Esophagus (tissue), 2 donors: ENCODE results near the gene CPNE1. TPM values are rescaled to one million over a fixed set of nuclear protein-coding genes. Genes with fewer than 3 reads are reported as not detected.
A peak's percentile ranks its signal among the peaks of the same experiment; 100 is the strongest.
"Not testable (repeated sequence)": the region's sequence is repeated elsewhere in the genome, so short reads cannot be mapped to it uniquely, and the experiment has no call there.

Experiments used
- H3K27ac ChIP-seq, 2 donors: one replicate each; pipeline ENCODE4 v1.5.1; 2013; ENCODE audit warnings: low read depth in 2 of 2, mild to moderate bottlenecking in 2 of 2, inconsistent platforms in 1 of 2, low read length in 1 of 2, moderate library complexity in 1 of 2
- H3K27me3 ChIP-seq, 2 donors: one replicate each; pipeline ENCODE4 v1.6.1; 2013; ENCODE audit warnings: low read length in 2 of 2, control low read depth in 1 of 2, mild to moderate bottlenecking in 1 of 2; ENCODE audit not compliant: insufficient read depth in 2 of 2, control insufficient read depth in 1 of 2
- H3K36me3 ChIP-seq, 2 donors: one replicate each; pipeline ENCODE4 v1.6.1; 2013; ENCODE audit warnings: low read length in 1 of 2; ENCODE audit not compliant: control insufficient read depth in 2 of 2, insufficient read depth in 2 of 2
- H3K4me1 ChIP-seq, 2 donors: one replicate each; pipeline ENCODE4 v1.6.1; 2013; ENCODE audit warnings: low read length in 1 of 2; ENCODE audit not compliant: control insufficient read depth in 2 of 2, insufficient read depth in 2 of 2
- H3K4me3 ChIP-seq, 2 donors: one replicate each; pipeline ENCODE4 v1.5.1; 2013; ENCODE audit warnings: low read length in 2 of 2, mild to moderate bottlenecking in 2 of 2, low read depth in 1 of 2, moderate library complexity in 1 of 2
- H3K9me3 ChIP-seq, 2 donors: one replicate each; pipeline ENCODE4 v1.6.1; 2013; ENCODE audit warnings: mild to moderate bottlenecking in 2 of 2, low read depth in 1 of 2, low read length in 1 of 2, moderate library complexity in 1 of 2; ENCODE audit not compliant: control insufficient read depth in 2 of 2, insufficient read depth in 1 of 2
- WGBS, 2 donors: extraction: QIAGEN DNeasy Blood & Tissue Kit; methylation state at CpG; one replicate each; pipeline ENCODE4 v1.1.7; 2013; 5-methylcytosine and 5-hydroxymethylcytosine counted together
- polyA plus RNA-seq, 2 donors: library from polyadenylated mRNA; stranded (reverse); fragments of 200-250 nt; gene quantifications; one replicate each; pipeline ENCODE4 v1.2.3, GENCODE V29; 2013
- donor health status: healthy with polysubstance abuse.
- donor health status: Bipolar disorder and iron deficiency.

The CPNE1 gene
- polyA plus RNA-seq, 2 donors = 88.9 to 119 TPM

DNA sequence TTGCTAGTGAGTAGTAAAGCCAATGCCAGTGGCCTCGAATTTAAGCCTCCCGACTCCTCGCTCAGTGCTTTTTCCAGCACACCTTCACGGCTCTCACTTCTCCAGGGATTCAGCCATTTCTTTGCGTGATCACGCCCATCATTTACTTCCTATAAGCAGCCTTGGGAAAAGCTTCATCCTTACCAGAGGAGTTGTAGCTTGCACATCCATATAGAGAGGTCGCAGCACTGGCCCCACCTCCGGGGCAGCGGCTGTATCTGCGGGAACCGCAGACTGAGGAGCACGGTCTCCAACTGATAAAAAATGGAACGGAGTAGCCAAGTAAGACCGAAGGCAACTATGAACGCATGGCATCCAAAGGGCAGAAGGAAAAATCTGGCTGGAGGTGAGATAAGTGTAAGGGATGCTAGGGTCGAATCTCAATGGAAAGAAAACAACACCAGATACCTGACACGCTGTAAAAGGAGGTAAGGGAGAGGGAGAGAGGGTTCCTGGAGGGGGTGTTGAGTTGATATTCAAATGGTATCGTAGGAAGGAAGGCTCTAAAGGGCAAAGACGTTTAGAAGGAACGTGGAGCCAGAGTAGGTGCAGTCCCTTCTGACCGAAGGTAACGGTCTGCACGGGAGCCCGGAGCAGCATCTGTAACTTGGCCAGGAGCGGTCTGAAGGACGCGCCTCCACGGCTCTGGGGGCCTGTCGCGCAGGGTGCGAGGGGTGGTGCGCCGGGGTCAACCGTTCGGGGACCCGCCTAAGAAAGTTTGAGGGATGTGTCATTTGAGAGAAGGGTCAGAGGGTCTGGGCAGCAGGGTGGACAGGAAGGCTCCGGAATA is 33.8 kb upstream of the CPNE1 start:
- peaks cover 4 to 9% of the 10 kb centered on the region in 2 donors for H3K4me1 ChIP-seq
- peak overlapping the region; percentile 75 to 96 for H3K4me3 ChIP-seq
- peak overlapping the region; percentile 94 to 98 for H3K27ac ChIP-seq
- H3K9me3 ChIP-seq = peaks cover 0 to 2% of the 10 kb centered on the region in 2 donors
- H3K27me3 ChIP-seq = no peaks in the 10 kb centered on the region
- peaks cover 4 to 12% of the 10 kb centered on the region in 2 donors for H3K36me3 ChIP-seq
- WGBS, 2 donors = 4 to 5% methylated on average over 37 of the region's 37 CpGs

GRCh38 chr20:35697696-35698297 is 33.1 kb upstream of the CPNE1 start:
- Histone ChIP-seq H3K36me3 (peaks cover 4 to 12% of the 10 kb centered on the region in 2 donors), H3K4me3 (peak overlapping the region; percentile 75 to 96), H3K27me3 (no peaks in the 10 kb centered on the region), H3K9me3 (peaks cover 0 to 2% of the 10 kb centered on the region in 2 donors), H3K4me1 (peaks cover 4 to 9% of the 10 kb centered on the region in 2 donors), H3K27ac (no peak overlapping the region)
- WGBS, 2 donors = 68 to 70% methylated on average over 9 of the region's 9 CpGs

GRCh38 chr20:35695978-35696377 is 31.3 kb upstream of the CPNE1 start:
- Histone ChIP-seq H3K4me3 (no peak overlapping the region), H3K27ac (no peak overlapping the region), H3K36me3 (peaks cover 4% of the 10 kb centered on the region in 2 donors), H3K9me3 (peaks cover 0 to 2% of the 10 kb centered on the region in 2 donors), H3K4me1 (peaks cover 4 to 9% of the 10 kb centered on the region in 2 donors), H3K27me3 (no peaks in the 10 kb centered on the region)
- 85 to 92% methylated on average over 4 of the region's 4 CpGs for WGBS, 2 donors

GRCh38 chr20:35695245-35695749 is 30.6 kb upstream of the CPNE1 start:
- H3K36me3 ChIP-seq = peaks cover 6% of the 10 kb centered on the region in 2 donors
- WGBS, 2 donors = 80 to 84% methylated on average over 2 of the region's 2 CpGs

DNA sequence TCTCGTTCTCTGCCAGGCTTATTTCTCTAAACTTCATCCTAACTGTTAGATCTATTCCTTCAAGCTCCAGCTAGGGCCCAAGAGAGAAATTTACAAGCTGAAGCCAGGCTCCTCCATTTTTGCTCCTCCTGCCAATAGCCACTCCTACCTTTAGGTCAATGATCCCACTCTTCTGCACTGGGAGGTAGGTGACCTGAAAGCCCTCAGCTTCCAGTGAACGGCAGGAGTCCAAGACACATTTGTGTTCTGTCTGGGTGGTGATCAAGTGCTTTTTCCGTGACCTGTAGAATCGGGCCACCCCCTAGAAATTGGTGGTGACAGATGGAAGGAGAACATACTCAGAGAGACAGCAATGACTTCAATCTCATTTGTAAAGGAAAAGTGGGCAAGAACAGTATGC is 25.6 kb upstream of the CPNE1 start:
- Histone ChIP-seq H3K27me3 (no peaks in the 10 kb centered on the region), H3K4me3 (no peak overlapping the region), H3K9me3 (no peaks in the 10 kb centered on the region), H3K27ac (no peak overlapping the region), H3K36me3 (peaks cover 9 to 15% of the 10 kb centered on the region in 2 donors), H3K4me1 (no peaks in the 10 kb centered on the region)
- 86 to 91% methylated on average over 4 of the region's 4 CpGs for whole genome bisulfite sequencing, 2 donors

More at GRCh38 chr20:35695245-35695749, 30.6 kb upstream of the CPNE1 start:
- Histone ChIP-seq H3K9me3 (peaks cover 0 to 2% of the 10 kb centered on the region in 2 donors), H3K4me1 (peaks cover 4 to 9% of the 10 kb centered on the region in 2 donors), H3K4me3 (no peak overlapping the region), H3K27ac (no peak overlapping the region), H3K27me3 (no peaks in the 10 kb centered on the region)

- not testable (repeated sequence) for H3K9me3 ChIP-seq, H3K4me3 ChIP-seq, H3K4me1 ChIP-seq, H3K27me3 ChIP-seq, H3K27ac ChIP-seq
- WGBS, 2 donors = 90 to 94% methylated on average over 11 of the region's 11 CpGs
- peaks cover 4 to 13% of the 10 kb centered on the region in 2 donors for H3K36me3 ChIP-seq
These were observed 22.2 kb upstream of the CPNE1 start for GRCh38 chr20:35686872-35687271.

DNA sequence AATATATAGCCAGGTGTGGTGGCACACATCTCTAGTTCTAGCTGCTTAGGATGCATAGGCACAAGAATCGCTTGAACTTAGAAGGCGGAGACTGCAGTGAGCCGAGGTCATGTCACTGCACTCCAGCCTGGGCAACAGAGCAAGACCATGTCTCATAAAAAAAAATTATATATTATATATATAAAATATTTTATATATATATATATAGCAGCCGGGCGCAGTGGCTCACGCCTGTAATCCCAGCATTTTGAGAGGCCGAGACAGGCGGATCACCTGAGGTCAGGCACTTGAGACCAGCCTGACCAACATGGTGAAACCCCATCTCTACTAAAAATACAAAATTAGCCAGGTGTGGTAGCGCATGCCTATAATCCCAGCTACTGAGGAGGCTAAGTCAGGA is 20.7 kb upstream of the CPNE1 start:
- 96 to 97% methylated on average over 9 of the region's 9 CpGs for WGBS, 2 donors
- H3K27ac ChIP-seq, H3K27me3 ChIP-seq, H3K9me3 ChIP-seq, H3K4me1 ChIP-seq, H3K4me3 ChIP-seq: not testable (repeated sequence)
- peaks cover 7 to 16% of the 10 kb centered on the region in 2 donors for H3K36me3 ChIP-seq

DNA sequence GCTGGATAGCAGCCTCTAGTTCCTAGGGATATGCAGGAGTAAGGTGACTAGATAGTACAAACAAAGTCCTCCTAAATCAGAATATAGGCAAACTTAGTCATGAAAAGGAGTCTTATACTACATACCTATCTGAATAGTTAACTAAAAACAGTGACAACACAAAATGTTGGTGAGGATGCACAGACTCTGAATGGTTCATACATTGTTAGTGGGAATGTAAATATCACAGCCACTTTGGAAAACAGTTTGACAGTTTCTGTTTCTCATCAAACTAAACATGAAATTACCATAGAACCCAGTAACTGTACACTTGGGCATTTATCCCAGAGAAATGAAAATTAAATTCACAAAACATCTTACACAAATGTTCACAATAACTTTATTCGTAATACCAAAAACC is 17.3 kb upstream of the CPNE1 start:
- H3K4me3 ChIP-seq = no peak overlapping the region
- H3K36me3 ChIP-seq = peaks cover 3 to 4% of the 10 kb centered on the region in 2 donors
- no peaks in the 10 kb centered on the region for H3K9me3 ChIP-seq
- H3K27ac ChIP-seq = no peak overlapping the region
- no peaks in the 10 kb centered on the region for H3K4me1 ChIP-seq
- WGBS, 2 donors = 97 to 99% methylated on average over 1 of the region's 1 CpG
- no peaks in the 10 kb centered on the region for H3K27me3 ChIP-seq

- Histone ChIP-seq H3K36me3 (peaks cover 3 to 4% of the 10 kb centered on the region in 2 donors), H3K9me3 (no peaks in the 10 kb centered on the region), H3K27me3 (no peaks in the 10 kb centered on the region), H3K4me3 (no peak overlapping the region), H3K27ac (no peak overlapping the region), H3K4me1 (no peaks in the 10 kb centered on the region)
- 90 to 92% methylated on average over 4 of the region's 4 CpGs for WGBS, 2 donors
These were observed 15.9 kb upstream of the CPNE1 start for GRCh38 chr20:35680452-35681183.
